Loucy (cell line): ENCODE results near the gene SASH1.

Experiments
- H2AFZ ChIP-seq: fragments of 200-600 bp; sonication (generic); 2 replicates; pipeline ENCODE4 v1.6.0; 2016; ENCODE audit warnings: antibody characterized with exemption, mild to moderate bottlenecking, low read length, moderate library complexity
- H3F3A ChIP-seq: fragments of 200-600 bp; 2 replicates; pipeline ENCODE4 v1.6.0; 2016; ENCODE audit warnings: antibody characterized with exemption, low read depth, mild to moderate bottlenecking
- H3K27me3 ChIP-seq: fragments of 200-600 bp; sonication (generic); 2 replicates; pipeline ENCODE4 v1.6.1; 2014; ENCODE audit warnings: low read length, mild to moderate bottlenecking; ENCODE audit not compliant: insufficient read depth, poor library complexity, severe bottlenecking
- H3K36me3 ChIP-seq: fragments of 200-600 bp; sonication (generic); 2 replicates; pipeline ENCODE4 v1.6.1; 2016; ENCODE audit warnings: low read length; ENCODE audit not compliant: insufficient read depth
- H3K4me1 ChIP-seq: fragments of 200-600 bp; sonication (generic); 2 replicates; pipeline ENCODE4 v1.5.1; 2014; ENCODE audit warnings: low read length, mild to moderate bottlenecking; ENCODE audit not compliant: insufficient read depth, poor library complexity, severe bottlenecking
- H3K4me2 ChIP-seq: fragments of 200-600 bp; sonication (generic); 2 replicates; pipeline ENCODE4 v1.6.0; 2014; ENCODE audit warnings: antibody characterized with exemption, low read length, low read depth, mild to moderate bottlenecking; ENCODE audit not compliant: poor library complexity, severe bottlenecking
- H3K4me3 ChIP-seq: fragments of 200-600 bp; sonication (generic); 2 replicates; pipeline ENCODE4 v1.5.1; 2014; ENCODE audit warnings: low read length, mild to moderate bottlenecking, mixed read lengths; ENCODE audit not compliant: poor library complexity, severe bottlenecking
- H3K79me2 ChIP-seq: fragments of 200-600 bp; sonication (generic); 2 replicates; pipeline ENCODE4 v1.6.1; 2014; ENCODE audit warnings: low read length; ENCODE audit not compliant: insufficient read depth
- H3K9ac ChIP-seq: fragments of 200-600 bp; sonication (generic); 2 replicates; pipeline ENCODE4 v1.6.0; 2014; ENCODE audit warnings: mild to moderate bottlenecking, low read depth, low read length, moderate library complexity; ENCODE audit not compliant: poor library complexity, severe bottlenecking
- H3K9me2 ChIP-seq: fragments of 200-600 bp; sonication (generic); replicated peaks from 2 replicates; pipeline ENCODE4 v1.6.1; 2016; ENCODE audit warnings: low read depth, low read length, mixed read lengths
- H3K9me3 ChIP-seq: fragments of 200-600 bp; sonication (generic); 2 replicates; pipeline ENCODE4 v1.6.1; 2014; ENCODE audit warnings: mild to moderate bottlenecking, antibody characterized with exemption, low read length, low read depth; ENCODE audit not compliant: insufficient read depth
- H4K20me1 ChIP-seq: fragments of 200-600 bp; sonication (generic); 2 replicates; pipeline ENCODE4 v1.6.0; 2014; ENCODE audit warnings: antibody characterized with exemption, low read length, mild to moderate bottlenecking; ENCODE audit not compliant: insufficient read depth, poor library complexity, severe bottlenecking
- CTCF ChIP-seq: fragments of 200-600 bp; sonication (generic); conservative IDR thresholded peaks from 2 replicates; pipeline ENCODE4 v1.5.1; 2014; ENCODE audit warnings: mild to moderate bottlenecking, antibody characterized with exemption, low read length
- EZH2phosphoT487 ChIP-seq: fragments of 200-600 bp; IDR thresholded peaks from 2 replicates; pipeline ENCODE4 v1.6.1; 2018; ENCODE audit warnings: antibody characterized with exemption, mild to moderate bottlenecking, moderate library complexity, borderline replicate concordance

SASH1 gene

GRCh38 chr6:148577687-148578488 lies 235.2 kb downstream of the SASH1 start:
- H3K79me2 ChIP-seq, result no peaks in the 10 kb centered on the region
- H3K4me3 ChIP-seq, result no peak overlapping the region
- H3K9ac ChIP-seq, result no peak overlapping the region
- no peaks in the 10 kb centered on the region for H3K36me3 ChIP-seq
- H2AFZ ChIP-seq, result peak overlapping the region; percentile 3; the same call in 1 of the 2 replicates
- H3F3A ChIP-seq, result no peaks in the 10 kb centered on the region
- H3K4me1 ChIP-seq, result peaks cover 5% of the 10 kb centered on the region
- H4K20me1 ChIP-seq, result no peaks in the 10 kb centered on the region
- no peaks in the 10 kb centered on the region for H3K9me3 ChIP-seq
- TF ChIP-seq CTCF (peak; percentile 100), EZH2phosphoT487 (no peak)
- H3K4me2 ChIP-seq, result no peak overlapping the region
- no peaks in the 10 kb centered on the region for H3K27me3 ChIP-seq
- no peaks in the 10 kb centered on the region for H3K9me2 ChIP-seq

GRCh38 chr6:148578489-148578814 lies 235.8 kb downstream of the SASH1 start:
- H3K9ac ChIP-seq, result no peak overlapping the region
- no peak overlapping the region for H3K4me2 ChIP-seq
- no peaks in the 10 kb centered on the region for H3K9me3 ChIP-seq
- no peaks in the 10 kb centered on the region for H3K36me3 ChIP-seq
- no peaks in the 10 kb centered on the region for H3F3A ChIP-seq
- no peaks in the 10 kb centered on the region for H3K9me2 ChIP-seq
- no peak overlapping the region for H3K4me3 ChIP-seq
- no peaks in the 10 kb centered on the region for H3K79me2 ChIP-seq
- H2AFZ ChIP-seq, result peak overlapping the region; percentile 3; the same call in 1 of the 2 replicates
- no peaks in the 10 kb centered on the region for H4K20me1 ChIP-seq
- H3K27me3 ChIP-seq, result no peaks in the 10 kb centered on the region
- TF ChIP-seq EZH2phosphoT487 (no peak), CTCF (peak; percentile 8; the same call in 1 of the 2 replicates)
- peaks cover 5% of the 10 kb centered on the region for H3K4me1 ChIP-seq

GRCh38 chr6:148578837-148579565 lies 236.4 kb downstream of the SASH1 start:
- Histone ChIP-seq H3K4me3 (no peak overlapping the region), H4K20me1 (no peaks in the 10 kb centered on the region), H3K9me2 (no peaks in the 10 kb centered on the region), H3K27me3 (no peaks in the 10 kb centered on the region), H3K9ac (no peak overlapping the region), H3K4me1 (peaks cover 5% of the 10 kb centered on the region), H3K79me2 (no peaks in the 10 kb centered on the region), H2AFZ (peak overlapping the region; percentile 3; the same call in 1 of the 2 replicates), H3F3A (no peaks in the 10 kb centered on the region), H3K4me2 (no peak overlapping the region), H3K9me3 (no peaks in the 10 kb centered on the region), H3K36me3 (no peaks in the 10 kb centered on the region)
- TF ChIP-seq EZH2phosphoT487 (no peak), CTCF (no peak)
